Aorta (tissue), 5 donors: ENCODE measurements around the gene RBM17. TPM values are rescaled to one million over a fixed set of nuclear protein-coding genes. Genes with fewer than 3 reads are reported as not detected.

ENCODE experiments used
- ATAC-seq: fragments of 200-7000 bp; cut with Tn5 transposase; one replicate; pipeline ENCODE4 v1.9.1; 2022; ENCODE audit warnings: moderate library complexity; ENCODE audit not compliant: low FRiP score
- DNase-seq, 2 donors: peaks; one replicate each; pipeline ENCODE4 v3.0.0-alpha.2; 2020
- H3K27ac ChIP-seq, 2 donors: one replicate each; pipeline ENCODE4 v1.5.1; 2013; ENCODE audit warnings: low read length in 2 of 2, mild to moderate bottlenecking in 2 of 2, moderate library complexity in 2 of 2, control low read depth in 1 of 2, inconsistent platforms in 1 of 2, low read depth in 1 of 2
- H3K27me3 ChIP-seq, 2 donors: one replicate each; pipeline ENCODE4 v1.6.1; 2013; ENCODE audit warnings: control low read depth in 1 of 2, low read length in 1 of 2, mild to moderate bottlenecking in 1 of 2, moderate library complexity in 1 of 2; ENCODE audit not compliant: insufficient read depth in 2 of 2, control insufficient read depth in 1 of 2
- H3K36me3 ChIP-seq, 2 donors: one replicate each; pipeline ENCODE4 v1.6.1; 2013; ENCODE audit warnings: control low read depth in 1 of 2, low read length in 1 of 2, mild to moderate bottlenecking in 1 of 2; ENCODE audit not compliant: insufficient read depth in 2 of 2, control insufficient read depth in 1 of 2
- H3K4me1 ChIP-seq, 2 donors: one replicate each; pipeline ENCODE4 v1.6.1; 2013; ENCODE audit warnings: low read length in 2 of 2, control low read depth in 1 of 2, mild to moderate bottlenecking in 1 of 2, moderate library complexity in 1 of 2; ENCODE audit not compliant: insufficient read depth in 2 of 2, control insufficient read depth in 1 of 2
- H3K4me3 ChIP-seq, 2 donors: one replicate each; pipeline ENCODE4 v1.5.1; 2013; ENCODE audit warnings: low read length in 2 of 2, control low read depth in 1 of 2, mild to moderate bottlenecking in 1 of 2
- H3K9me3 ChIP-seq: one replicate; pipeline ENCODE4 v1.6.1; 2013; ENCODE audit warnings: mild to moderate bottlenecking, low read length; ENCODE audit not compliant: control insufficient read depth
- WGBS, 2 donors: extraction: QIAGEN DNeasy Blood & Tissue Kit; methylation state at CpG; one replicate each; pipeline ENCODE4 v1.1.7; 2013; 5-methylcytosine and 5-hydroxymethylcytosine counted together
- intact Hi-C, 2 donors: fragments of 100-400 bp; cut with DNase I; formaldehyde crosslinking; loops; one replicate each; pipeline versions ENCODE4 v1.14.2 to v1.15.0; 2022
- polyA plus RNA-seq, 2 donors: library from polyadenylated mRNA; stranded (reverse); fragments of 200-250 nt; gene quantifications; one replicate each; pipeline ENCODE4 v1.2.3, GENCODE V29; 2013
- total RNA-seq, 2 donors: library from RNA; stranded (reverse); fragmentation: NEBNext Ultra II Directional; extraction: Animal tissue kit (Norgen Biotek cat#: 25700); gene quantifications; one replicate each; pipeline ENCODE4 v1.2.1, GENCODE V29; 2021
- donor health status: healthy with polysubstance abuse.
- donor health status: Bipolar disorder and iron deficiency.
- donor health status: DM: no; HTN: no; CAD: no.
- donor health status: DM: no; HTN: no; CAD: no.
- donor health status: DM: yes; HTN: yes; CAD: no.

Gene RBM17
- total and polyA plus RNA-seq, 4 donors: 41.4 to 94.1 (median 85.7) TPM

GRCh38 chr10:6071181-6072175 is 17.4 kb upstream of the RBM17 start:
- Histone ChIP-seq H3K4me3 (no peak overlapping the region), H3K27ac (no peak overlapping the region), H3K36me3 (no peaks in the 10 kb centered on the region), H3K9me3 (no peaks in the 10 kb centered on the region), H3K27me3 (no peaks in the 10 kb centered on the region), H3K4me1 (no peaks in the 10 kb centered on the region)
- no peak for ATAC-seq
- DNase-seq: no peak
- intact Hi-C loops: no loop called here
- WGBS, 2 donors: 84 to 86% methylated on average over 10 of the region's 10 CpGs

- no peak for ATAC-seq
- H3K27me3 ChIP-seq: no peaks in the 10 kb centered on the region
- H3K27ac ChIP-seq: no peak overlapping the region
- H3K4me3 ChIP-seq: no peak overlapping the region
- H3K4me1 ChIP-seq: no peaks in the 10 kb centered on the region
- H3K36me3 ChIP-seq: no peaks in the 10 kb centered on the region
- intact Hi-C loops: no loop called here
- no peak for DNase-seq
- 72% methylated on average over 13 of the region's 13 CpGs for WGBS, 2 donors
- H3K9me3 ChIP-seq: no peaks in the 10 kb centered on the region
Measured at GRCh38 chr10:6072215-6072934, 16.5 kb upstream of the RBM17 start.

GRCh38 chr10:6074489-6075301 is 14.1 kb upstream of the RBM17 start:
- intact Hi-C loops: no loop called here
- ATAC-seq (peak; percentile 11), DNase-seq (no peak)
- Histone ChIP-seq H3K9me3 (no peaks in the 10 kb centered on the region), H3K4me3 (no peak overlapping the region), H3K27me3 (no peaks in the 10 kb centered on the region), H3K36me3 (no peaks in the 10 kb centered on the region), H3K27ac (no peak overlapping the region), H3K4me1 (no peaks in the 10 kb centered on the region)
- WGBS, 2 donors: 61 to 62% methylated on average over 17 of the region's 17 CpGs

GRCh38 chr10:6077071-6077675 is 11.7 kb upstream of the RBM17 start:
- no peak overlapping the region for H3K27ac ChIP-seq
- ATAC-seq: no peak
- no peaks in the 10 kb centered on the region for H3K27me3 ChIP-seq
- no peaks in the 10 kb centered on the region for H3K4me1 ChIP-seq
- 74% methylated on average over 12 of the region's 12 CpGs for WGBS, 2 donors
- no peaks in the 10 kb centered on the region for H3K36me3 ChIP-seq
- H3K4me3 ChIP-seq: no peak overlapping the region
- DNase-seq: no peak
- H3K9me3 ChIP-seq: no peaks in the 10 kb centered on the region
- intact Hi-C loops: no loop called here

- intact Hi-C loops: no loop called here
- ATAC-seq (no peak), DNase-seq (no peak)
- Histone ChIP-seq H3K27ac (no peak overlapping the region), H3K36me3 (no peaks in the 10 kb centered on the region), H3K9me3 (no peaks in the 10 kb centered on the region), H3K4me3 (no peak overlapping the region), H3K27me3 (no peaks in the 10 kb centered on the region), H3K4me1 (peaks cover 0 to 2% of the 10 kb centered on the region in 2 donors)
- 73 to 82% methylated on average over 4 of the region's 4 CpGs for WGBS, 2 donors
Measured at GRCh38 chr10:6079044-6079443, 9.8 kb upstream of the RBM17 start.

- Histone ChIP-seq H3K4me3 (no peak overlapping the region), H3K4me1 (peaks cover 0 to 2% of the 10 kb centered on the region in 2 donors), H3K36me3 (no peaks in the 10 kb centered on the region), H3K27ac (no peak overlapping the region), H3K9me3 (no peaks in the 10 kb centered on the region), H3K27me3 (no peaks in the 10 kb centered on the region)
- DNase-seq (no peak), ATAC-seq (no peak)
- intact Hi-C loops: no loop called here
- 73 to 81% methylated on average over 4 of the region's 4 CpGs for WGBS, 2 donors
Measured at GRCh38 chr10:6080417-6080973, 8.3 kb upstream of the RBM17 start.

GRCh38 chr10:6082496-6083395 is 6.1 kb upstream of the RBM17 start:
- Histone ChIP-seq H3K36me3 (no peaks in the 10 kb centered on the region), H3K27ac (no peak overlapping the region), H3K27me3 (no peaks in the 10 kb centered on the region), H3K4me1 (peaks cover 0 to 4% of the 10 kb centered on the region in 2 donors), H3K4me3 (no peak overlapping the region), H3K9me3 (no peaks in the 10 kb centered on the region)
- DNase-seq: no peak
- intact Hi-C loops: no loop called here
- ATAC-seq: no peak
- WGBS, 2 donors: 45 to 46% methylated on average over 9 of the region's 9 CpGs
